Hematopoietic multipotent progenitor cell treated with erythropoietin and hydrocortisone succinate and interleukin-3 and kit ligand, for 8 days (in vitro differentiated cells): ENCODE data around the gene RINL.
"Not testable (repeated sequence)": the region's sequence is repeated elsewhere in the genome, so short reads cannot be mapped to it uniquely, and the experiment has no call there.

ENCODE experiments used
- DNase-seq: peaks from one replicate; pipeline ENCODE4 v3.0.0-alpha.2; 2015

The RINL gene

GRCh38 chr19:38873400-38873799 lies 4.7 kb downstream of the RINL start:
- DNase-seq: not testable (repeated sequence)

GRCh38 chr19:38870612-38871011 lies 7.5 kb downstream of the RINL start:
- DNase-seq: no peak

GRCh38 chr19:38869836-38870607 lies 8.1 kb downstream of the RINL start:
- peak; percentile 91 for DNase-seq

GRCh38 chr19:38869160-38869835 lies 8.8 kb downstream of the RINL start:
- DNase-seq: peak; percentile 54

GRCh38 chr19:38868551-38868950 lies 9.5 kb downstream of the RINL start:
- DNase-seq: no peak

- DNase-seq: no peak
These were observed 10.8 kb downstream of the RINL start for GRCh38 chr19:38867171-38867780.

- DNase-seq: peak; percentile 68
These were observed 15.6 kb downstream of the RINL start for GRCh38 chr19:38862321-38863059.

- DNase-seq: no peak
These were observed 16.7 kb downstream of the RINL start for GRCh38 chr19:38861368-38861767.

- not testable (repeated sequence) for DNase-seq
These were observed 18.4 kb downstream of the RINL start for GRCh38 chr19:38859631-38860204.

- no peak for DNase-seq
These were observed 21.3 kb downstream of the RINL start for GRCh38 chr19:38856813-38857212.

GRCh38 chr19:38855751-38856150 lies 22.3 kb downstream of the RINL start:
- DNase-seq: not testable (repeated sequence)

- DNase-seq: peak; percentile 59
These were observed 23.1 kb downstream of the RINL start for GRCh38 chr19:38854961-38855360.

GRCh38 chr19:38853214-38853613 lies 24.9 kb downstream of the RINL start:
- no peak for DNase-seq

GRCh38 chr19:38852231-38853044 lies 25.6 kb downstream of the RINL start:
- peak; percentile 70 for DNase-seq

GRCh38 chr19:38851622-38852230 lies 26.3 kb downstream of the RINL start:
- peak; percentile 91 for DNase-seq

- peak; percentile 74 for DNase-seq
These were observed 27.0 kb downstream of the RINL start for GRCh38 chr19:38850976-38851621.

GRCh38 chr19:38850436-38850975 lies 27.6 kb downstream of the RINL start:
- DNase-seq: no peak

- peak; percentile 100 for DNase-seq
These were observed 28.1 kb downstream of the RINL start, which contains the start of gene HNRNPL for GRCh38 chr19:38849860-38850435. Gene HNRNPL (minus strand): TSS chr19:38849986. CDS start chr19:38849966, 20 bp downstream.

GRCh38 chr19:38849147-38849859 lies 28.8 kb downstream of the RINL start:
- DNase-seq: peak; percentile 98
